GM19193 (cell line): ENCODE measurements around the gene MT1X.

ENCODE experiments used
- POLR2A ChIP-seq: IDR thresholded peaks from 4 replicates; pipeline ENCODE4 v1.6.1; 2011; ENCODE audit not compliant: insufficient read depth, insufficient read length; ENCODE audit errors: extremely low read depth

Gene MT1X

GRCh38 chr16:56645838-56646237 lies 36.4 kb upstream of the MT1X start:
- TF ChIP-seq POLR2A = no peak

- no peak for TF ChIP-seq POLR2A
Measured at GRCh38 chr16:56647641-56648431, 34.4 kb upstream of the MT1X start.

GRCh38 chr16:56649271-56649670 lies 33.0 kb upstream of the MT1X start:
- TF ChIP-seq POLR2A = no peak

GRCh38 chr16:56649820-56650219 lies 32.5 kb upstream of the MT1X start:
- no peak for TF ChIP-seq POLR2A

GRCh38 chr16:56651586-56651985 lies 30.7 kb upstream of the MT1X start, which contains the start of gene MT1B:
TSS of gene MT1B (plus strand) at chr16:56651886. CDS start at chr16:56651954, 68 bp downstream.
- TF ChIP-seq POLR2A = no peak

GRCh38 chr16:56652600-56652999 lies 29.7 kb upstream of the MT1X start:
- TF ChIP-seq POLR2A = no peak

GRCh38 chr16:56653218-56653617 lies 29.1 kb upstream of the MT1X start:
- TF ChIP-seq POLR2A = no peak

- TF ChIP-seq POLR2A = no peak
Measured at GRCh38 chr16:56657555-56658326, 24.5 kb upstream of the MT1X start, which contains the start of gene MT1F. TSS of gene MT1F (plus strand) at chr16:56657959. CDS start at chr16:56658059, 100 bp downstream.

GRCh38 chr16:56658327-56658875 lies 23.9 kb upstream of the MT1X start:
- no peak for TF ChIP-seq POLR2A

GRCh38 chr16:56662357-56663354 lies 19.6 kb upstream of the MT1X start:
- TF ChIP-seq POLR2A = no peak

- no peak for TF ChIP-seq POLR2A
Measured at GRCh38 chr16:56664506-56664905, 17.8 kb upstream of the MT1X start.

GRCh38 chr16:56667581-56668571 lies 14.4 kb upstream of the MT1X start, which contains the start of gene MT1G:
TSS of gene MT1G (minus strand) at chr16:56668065. CDS start at chr16:56667993, 72 bp downstream.
- TF ChIP-seq POLR2A = no peak
